Measurements from ENCODE around the gene TMEM54.

Gene TMEM54

GRCh38 chr1:32946413-32946812 is 45.2 kb upstream of the TMEM54 start:
- H3K4me3 Mint-ChIP-seq, result no peak overlapping the region
- peaks cover 5% of the 10 kb centered on the region for H3K4me1 Mint-ChIP-seq
- DNase-seq, result no peak
- TF ChIP-seq CTCF (IDR thresholded peaks at IDR 0.05), result no peak
- no peak overlapping the region for H3K27ac Mint-ChIP-seq
- H3K27me3 Mint-ChIP-seq (ENCODE audit: low read depth, poor library complexity), result peaks cover 3% of the 10 kb centered on the region
- H3K36me3 Mint-ChIP-seq (ENCODE audit: low read depth), result peaks cover 40% of the 10 kb centered on the region
- H3K9me3 Mint-ChIP-seq, result no peaks in the 10 kb centered on the region

- Mint-ChIP-seq H3K27ac (no peak overlapping the region), H3K4me3 (no peak overlapping the region), H3K4me1 (peaks cover 5% of the 10 kb centered on the region), H3K27me3 (ENCODE audit: low read depth, poor library complexity) (peaks cover 3% of the 10 kb centered on the region), H3K36me3 (ENCODE audit: low read depth) (peaks cover 49% of the 10 kb centered on the region), H3K9me3 (no peaks in the 10 kb centered on the region)
- TF ChIP-seq CTCF (IDR thresholded peaks at IDR 0.05), result no peak
- no peak for DNase-seq
Observed at GRCh38 chr1:32944180-32944579, 43.0 kb upstream of the TMEM54 start.

DNA sequence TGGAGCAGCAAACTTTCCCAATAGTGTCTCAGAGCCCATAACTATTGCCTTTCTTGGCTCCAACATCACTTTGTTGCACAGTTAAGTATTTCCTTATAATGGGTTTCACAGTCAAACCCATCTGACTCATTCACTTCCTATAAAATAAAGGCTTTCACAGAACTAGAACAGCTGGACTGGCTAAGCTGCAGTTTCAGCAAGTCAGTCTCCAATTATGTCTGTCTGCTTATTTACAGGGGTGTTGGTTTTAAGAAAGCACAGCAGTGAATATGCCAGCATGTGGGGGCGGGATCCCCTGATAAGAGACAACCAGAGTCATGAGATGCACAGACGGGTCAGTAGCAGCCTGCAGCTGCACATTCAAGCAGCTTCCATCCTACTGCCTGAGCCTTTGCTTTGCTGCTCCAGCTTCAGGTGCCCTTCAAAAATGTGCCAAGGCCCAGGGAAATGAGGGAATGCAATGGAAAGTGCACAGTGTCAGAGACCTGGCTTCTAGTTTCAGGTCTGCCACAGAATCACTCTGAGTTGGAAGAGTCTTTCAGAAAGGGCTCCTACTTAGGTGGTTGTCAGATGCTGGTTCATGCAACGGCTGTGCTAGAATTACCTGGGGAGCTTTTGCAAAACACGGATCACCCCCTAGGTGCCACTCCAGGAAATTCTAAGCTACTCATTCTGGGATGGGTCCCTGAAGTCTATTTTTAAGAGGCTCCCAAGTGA is 38.6 kb upstream of the TMEM54 start:
- Mint-ChIP-seq H3K9me3 (no peaks in the 10 kb centered on the region), H3K36me3 (ENCODE audit: low read depth) (peaks cover 65% of the 10 kb centered on the region), H3K27ac (no peak overlapping the region), H3K27me3 (ENCODE audit: low read depth, poor library complexity) (peaks cover 3% of the 10 kb centered on the region), H3K4me1 (no peaks in the 10 kb centered on the region), H3K4me3 (no peak overlapping the region)
- DNase-seq, result no peak
- no peak for TF ChIP-seq CTCF (IDR thresholded peaks at IDR 0.05)

DNA sequence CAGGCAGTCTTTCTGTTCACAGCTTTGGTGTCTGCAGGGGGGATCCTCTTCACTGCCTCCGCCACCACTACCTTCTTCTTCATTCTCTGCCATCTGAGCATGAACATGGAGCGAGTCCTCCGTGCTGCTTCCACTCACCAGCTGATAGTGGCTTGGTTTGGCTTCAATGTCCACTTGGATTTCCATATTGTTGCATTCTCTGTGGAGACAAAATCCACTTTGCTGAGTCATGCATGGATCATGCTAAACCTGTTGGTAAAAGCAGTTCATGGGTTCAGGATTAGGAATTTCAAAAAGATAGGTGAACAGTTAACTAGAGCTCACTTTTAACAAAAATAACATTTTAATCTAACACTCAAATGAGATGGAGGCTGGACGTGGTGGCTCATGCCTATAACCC is 35.9 kb upstream of the TMEM54 start:
- DNase-seq, result no peak
- Mint-ChIP-seq H3K4me3 (no peak overlapping the region), H3K27me3 (ENCODE audit: low read depth, poor library complexity) (no peaks in the 10 kb centered on the region), H3K36me3 (ENCODE audit: low read depth) (peaks cover 42% of the 10 kb centered on the region), H3K27ac (no peak overlapping the region), H3K9me3 (no peaks in the 10 kb centered on the region), H3K4me1 (peaks cover 6% of the 10 kb centered on the region)
- TF ChIP-seq CTCF (IDR thresholded peaks at IDR 0.05), result no peak

DNA sequence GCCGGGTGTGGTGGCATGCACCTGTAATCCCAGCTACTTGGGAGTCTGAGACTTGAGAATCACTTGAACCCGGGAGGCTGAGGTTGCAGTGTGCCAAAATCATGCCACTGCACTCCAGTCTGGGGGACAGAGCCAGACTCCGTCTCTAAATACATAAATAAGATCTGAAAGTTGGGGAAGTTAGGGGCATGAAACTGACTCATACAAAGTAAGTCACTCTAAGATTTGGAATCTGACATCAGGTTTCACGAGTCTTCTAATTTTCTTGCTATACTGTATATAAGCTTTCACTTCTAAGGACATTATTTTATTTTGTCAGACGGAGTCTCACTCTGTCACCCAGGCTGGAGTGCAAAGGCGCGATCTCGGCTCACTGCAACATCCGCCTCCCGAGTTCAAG is 33.3 kb upstream of the TMEM54 start:
- Mint-ChIP-seq H3K27me3 (ENCODE audit: low read depth, poor library complexity) (no peaks in the 10 kb centered on the region), H3K4me1 (peaks cover 6% of the 10 kb centered on the region), H3K36me3 (ENCODE audit: low read depth) (peaks cover 32% of the 10 kb centered on the region), H3K27ac (no peak overlapping the region), H3K4me3 (no peak overlapping the region), H3K9me3 (no peaks in the 10 kb centered on the region)
- no peak for DNase-seq
- TF ChIP-seq CTCF (IDR thresholded peaks at IDR 0.05), result no peak

DNA sequence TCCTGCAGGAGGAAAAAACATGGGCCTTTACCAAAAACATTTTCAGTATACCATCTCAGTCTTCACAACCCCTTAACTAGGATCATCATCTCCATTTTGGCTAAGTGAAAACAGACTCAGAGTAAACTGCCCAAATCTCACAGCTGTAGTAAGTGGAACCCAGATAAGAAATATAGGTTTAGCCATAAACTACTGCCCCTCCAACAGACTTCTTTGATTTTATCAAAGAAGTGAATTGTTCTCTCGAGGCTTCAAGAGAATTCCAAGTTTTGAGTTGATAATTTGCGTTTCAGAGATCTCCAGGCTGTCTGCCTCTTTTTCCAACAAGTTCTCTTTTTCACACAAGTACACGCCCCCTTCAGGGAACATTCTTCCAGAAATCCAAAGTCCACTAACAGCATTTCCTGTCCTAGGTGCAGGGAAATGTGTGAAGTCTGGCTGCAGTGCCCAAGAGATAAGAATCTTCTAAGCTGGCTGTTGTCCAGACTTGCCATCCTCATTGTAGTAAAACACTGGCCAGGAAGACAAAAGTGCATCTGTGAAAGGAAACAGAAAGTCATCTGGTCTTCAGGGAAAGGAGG is 32.6 kb upstream of the TMEM54 start:
- H3K9me3 Mint-ChIP-seq, result no peaks in the 10 kb centered on the region
- H3K36me3 Mint-ChIP-seq (ENCODE audit: low read depth), result peaks cover 30% of the 10 kb centered on the region
- DNase-seq, result no peak
- H3K27me3 Mint-ChIP-seq (ENCODE audit: low read depth, poor library complexity), result no peaks in the 10 kb centered on the region
- H3K27ac Mint-ChIP-seq, result peak overlapping the region; percentile 93
- H3K4me3 Mint-ChIP-seq, result no peak overlapping the region
- TF ChIP-seq CTCF (IDR thresholded peaks at IDR 0.05), result no peak
- H3K4me1 Mint-ChIP-seq, result peaks cover 6% of the 10 kb centered on the region
